ENCODE measurements around the gene KLF16. TPM values are rescaled to one million over a fixed set of nuclear protein-coding genes. Genes with fewer than 3 reads are reported as not detected.

KLF16 gene
- total and polyA plus RNA-seq, 9 of the 15 experiments (the other 6 are each of a cell fraction or from before 2014, with no cell fraction given) = 0.04 to 60.4 (median 6.8) TPM

DNA sequence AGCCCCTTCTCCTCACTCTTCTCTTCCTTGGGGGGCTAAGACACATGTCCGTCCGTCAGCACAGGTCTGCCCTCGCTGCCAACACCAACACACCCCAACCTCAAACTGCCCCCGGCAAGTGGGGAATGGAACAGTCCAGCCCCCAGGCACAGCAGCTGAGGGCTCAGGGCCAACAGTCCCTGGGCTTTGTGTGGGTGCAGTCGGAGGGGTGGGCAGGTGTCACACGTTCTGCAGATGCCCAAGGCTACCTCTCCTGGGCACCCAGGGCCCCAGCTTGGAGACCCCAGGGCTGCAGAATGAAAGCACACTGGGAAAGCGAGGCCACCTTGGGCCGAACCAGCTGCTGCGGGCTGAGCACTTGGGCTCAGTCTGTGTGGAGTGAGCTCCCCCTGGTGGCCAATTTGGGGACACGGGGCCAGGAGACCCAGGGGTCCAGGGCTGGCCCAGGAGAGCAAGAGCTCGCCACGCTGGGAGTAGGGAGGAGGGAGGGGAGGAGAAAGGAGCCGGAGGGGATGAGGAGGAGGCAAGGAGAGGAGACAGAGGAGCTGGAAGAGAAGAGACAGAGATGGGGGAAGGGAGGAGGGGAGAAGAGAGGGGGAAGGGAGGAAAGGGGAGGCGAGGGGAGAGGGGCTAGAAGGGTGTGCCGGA lies 37.3 kb downstream of the KLF16 start (continued):
- no peak for TF ChIP-seq HNRNPH1 (optimal IDR thresholded peaks at IDR 0.05; ENCODE audit: low read depth, low read length)
- TF ChIP-seq KAT7 (CRISPR knock-in tag; IDR thresholded peaks at IDR 0.05; ENCODE audit: borderline replicate concordance) = peak; percentile 43; the same call in 1 of the 2 replicates
- TF ChIP-seq FOS (IDR thresholded peaks at IDR 0.05; ENCODE audit: extremely low read depth, insufficient read length) = no peak
- TF ChIP-seq SMAD1 (IDR thresholded peaks at IDR 0.05; ENCODE audit: low read depth, low read length, partially characterized antibody) = no peak
- TF ChIP-seq, protein P1, sequence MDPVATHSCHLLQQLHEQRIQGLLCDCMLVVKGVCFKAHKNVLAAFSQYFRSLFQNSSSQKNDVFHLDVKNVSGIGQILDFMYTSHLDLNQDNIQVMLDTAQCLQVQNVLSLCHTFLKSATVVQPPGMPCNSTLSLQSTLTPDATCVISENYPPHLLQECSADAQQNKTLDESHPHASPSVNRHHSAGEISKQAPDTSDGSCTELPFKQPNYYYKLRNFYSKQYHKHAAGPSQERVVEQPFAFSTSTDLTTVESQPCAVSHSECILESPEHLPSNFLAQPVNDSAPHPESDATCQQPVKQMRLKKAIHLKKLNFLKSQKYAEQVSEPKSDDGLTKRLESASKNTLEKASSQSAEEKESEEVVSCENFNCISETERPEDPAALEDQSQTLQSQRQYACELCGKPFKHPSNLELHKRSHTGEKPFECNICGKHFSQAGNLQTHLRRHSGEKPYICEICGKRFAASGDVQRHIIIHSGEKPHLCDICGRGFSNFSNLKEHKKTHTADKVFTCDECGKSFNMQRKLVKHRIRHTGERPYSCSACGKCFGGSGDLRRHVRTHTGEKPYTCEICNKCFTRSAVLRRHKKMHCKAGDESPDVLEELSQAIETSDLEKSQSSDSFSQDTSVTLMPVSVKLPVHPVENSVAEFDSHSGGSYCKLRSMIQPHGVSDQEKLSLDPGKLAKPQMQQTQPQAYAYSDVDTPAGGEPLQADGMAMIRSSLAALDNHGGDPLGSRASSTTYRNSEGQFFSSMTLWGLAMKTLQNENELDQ (CRISPR knock-in tag; IDR thresholded peaks at IDR 0.05; ENCODE audit: borderline replicate concordance) = no peak
- TF ChIP-seq KDM2B (CRISPR knock-in tag; IDR thresholded peaks at IDR 0.05) = no peak
- TF ChIP-seq, protein P2, sequence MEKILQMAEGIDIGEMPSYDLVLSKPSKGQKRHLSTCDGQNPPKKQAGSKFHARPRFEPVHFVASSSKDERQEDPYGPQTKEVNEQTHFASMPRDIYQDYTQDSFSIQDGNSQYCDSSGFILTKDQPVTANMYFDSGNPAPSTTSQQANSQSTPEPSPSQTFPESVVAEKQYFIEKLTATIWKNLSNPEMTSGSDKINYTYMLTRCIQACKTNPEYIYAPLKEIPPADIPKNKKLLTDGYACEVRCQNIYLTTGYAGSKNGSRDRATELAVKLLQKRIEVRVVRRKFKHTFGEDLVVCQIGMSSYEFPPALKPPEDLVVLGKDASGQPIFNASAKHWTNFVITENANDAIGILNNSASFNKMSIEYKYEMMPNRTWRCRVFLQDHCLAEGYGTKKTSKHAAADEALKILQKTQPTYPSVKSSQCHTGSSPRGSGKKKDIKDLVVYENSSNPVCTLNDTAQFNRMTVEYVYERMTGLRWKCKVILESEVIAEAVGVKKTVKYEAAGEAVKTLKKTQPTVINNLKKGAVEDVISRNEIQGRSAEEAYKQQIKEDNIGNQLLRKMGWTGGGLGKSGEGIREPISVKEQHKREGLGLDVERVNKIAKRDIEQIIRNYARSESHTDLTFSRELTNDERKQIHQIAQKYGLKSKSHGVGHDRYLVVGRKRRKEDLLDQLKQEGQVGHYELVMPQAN (IDR thresholded peaks at IDR 0.05; ENCODE audit: borderline replicate concordance) = peak; percentile 52; the same call in 1 of the 2 replicates
- TF ChIP-seq HMG20A (CRISPR knock-in tag; conservative IDR thresholded peaks at IDR 0.05) = no peak
- no peak for TF ChIP-seq TCF7 (IDR thresholded peaks at IDR 0.05; ENCODE audit: borderline replicate concordance)
- peak; percentile 82 for TF ChIP-seq CC2D1A (IDR thresholded peaks at IDR 0.05)
- no peak for TF ChIP-seq SNRNP70 (optimal IDR thresholded peaks at IDR 0.05; ENCODE audit: low read depth, low read length)
- TF ChIP-seq SP1 (CRISPR knock-in tag; IDR thresholded peaks at IDR 0.05) = no peak; the same call in 1 of the 2 replicates
- TF ChIP-seq ZNF384 (IDR thresholded peaks at IDR 0.05; ENCODE audit: low read depth, low read length) = no peak
- TF ChIP-seq ZBED1 (IDR thresholded peaks at IDR 0.05) = no peak
- TF ChIP-seq SNIP1 (IDR thresholded peaks at IDR 0.05; ENCODE audit: low read depth) = no peak
- TF ChIP-seq TCF7L2 (IDR thresholded peaks at IDR 0.05; ENCODE audit: low read depth, low read length) = no peak
- peak; percentile 57; the same call in 1 of the 2 replicates for TF ChIP-seq SMARCA4 (IDR thresholded peaks at IDR 0.05)
- TF ChIP-seq CHD4 (IDR thresholded peaks at IDR 0.05; ENCODE audit: insufficient read depth, insufficient replicate concordance, low read depth, low read length, poor library complexity, severe bottlenecking) = no peak
- TF ChIP-seq DACH1 (IDR thresholded peaks at IDR 0.05; ENCODE audit: partially characterized antibody) = peak; percentile 71
- TF ChIP-seq, protein P3, sequence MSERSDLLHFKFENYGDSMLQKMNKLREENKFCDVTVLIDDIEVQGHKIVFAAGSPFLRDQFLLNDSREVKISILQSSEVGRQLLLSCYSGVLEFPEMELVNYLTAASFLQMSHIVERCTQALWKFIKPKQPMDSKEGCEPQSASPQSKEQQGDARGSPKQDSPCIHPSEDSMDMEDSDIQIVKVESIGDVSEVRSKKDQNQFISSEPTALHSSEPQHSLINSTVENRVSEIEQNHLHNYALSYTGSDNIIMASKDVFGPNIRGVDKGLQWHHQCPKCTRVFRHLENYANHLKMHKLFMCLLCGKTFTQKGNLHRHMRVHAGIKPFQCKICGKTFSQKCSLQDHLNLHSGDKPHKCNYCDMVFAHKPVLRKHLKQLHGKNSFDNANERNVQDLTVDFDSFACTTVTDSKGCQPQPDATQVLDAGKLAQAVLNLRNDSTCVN (CRISPR knock-in tag; IDR thresholded peaks at IDR 0.05) = no peak
- TF ChIP-seq NFE2L1 (tag; IDR thresholded peaks at IDR 0.05; ENCODE audit: borderline replicate concordance, low read depth) = no peak
- TF ChIP-seq, protein P4, sequence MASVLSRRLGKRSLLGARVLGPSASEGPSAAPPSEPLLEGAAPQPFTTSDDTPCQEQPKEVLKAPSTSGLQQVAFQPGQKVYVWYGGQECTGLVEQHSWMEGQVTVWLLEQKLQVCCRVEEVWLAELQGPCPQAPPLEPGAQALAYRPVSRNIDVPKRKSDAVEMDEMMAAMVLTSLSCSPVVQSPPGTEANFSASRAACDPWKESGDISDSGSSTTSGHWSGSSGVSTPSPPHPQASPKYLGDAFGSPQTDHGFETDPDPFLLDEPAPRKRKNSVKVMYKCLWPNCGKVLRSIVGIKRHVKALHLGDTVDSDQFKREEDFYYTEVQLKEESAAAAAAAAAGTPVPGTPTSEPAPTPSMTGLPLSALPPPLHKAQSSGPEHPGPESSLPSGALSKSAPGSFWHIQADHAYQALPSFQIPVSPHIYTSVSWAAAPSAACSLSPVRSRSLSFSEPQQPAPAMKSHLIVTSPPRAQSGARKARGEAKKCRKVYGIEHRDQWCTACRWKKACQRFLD (CRISPR knock-in tag; IDR thresholded peaks at IDR 0.05) = no peak
- no peak for TF ChIP-seq ZNF197 (CRISPR knock-in tag; IDR thresholded peaks at IDR 0.05; ENCODE audit: low read depth)
